ENCODE data around the gene ALG12. TPM values are rescaled to one million over a fixed set of nuclear protein-coding genes. Genes with fewer than 3 reads are reported as not detected.

Gene ALG12
- total and polyA plus RNA-seq, 2 of the 13 experiments (the other 11 are each of a cell fraction or from before 2014, with no cell fraction given) = 7.8 to 15.8 TPM

- no peak for TF ChIP-seq FOXM1 (CRISPR knock-in tag; IDR thresholded peaks at IDR 0.05)
- TF ChIP-seq HMG20A (CRISPR knock-in tag; IDR thresholded peaks at IDR 0.05; ENCODE audit: borderline replicate concordance) = no peak
- TF ChIP-seq DMAP1 (CRISPR knock-in tag; IDR thresholded peaks at IDR 0.05) = peak; percentile 80
- no peak for TF ChIP-seq NFE2L2 (IDR thresholded peaks at IDR 0.05; ENCODE audit: low read length)
- TF ChIP-seq MLLT10 (CRISPR knock-in tag; IDR thresholded peaks at IDR 0.05) = no peak
- no peak for TF ChIP-seq SATB2 (CRISPR knock-in tag; IDR thresholded peaks at IDR 0.05)
- no peak for TF ChIP-seq FIP1L1 (IDR thresholded peaks at IDR 0.05; ENCODE audit: borderline replicate concordance, insufficient read depth, low read depth, low read length)
- peak; percentile 59; the same call in 1 of the 2 replicates for TF ChIP-seq CAMTA2 (CRISPR knock-in tag; IDR thresholded peaks at IDR 0.05; ENCODE audit: borderline replicate concordance)
- no peak for TF ChIP-seq SMARCC2 (IDR thresholded peaks at IDR 0.05)
- no peak for TF ChIP-seq HOMEZ (CRISPR knock-in tag; IDR thresholded peaks at IDR 0.05; ENCODE audit: low read depth)
- TF ChIP-seq PREB (CRISPR knock-in tag; IDR thresholded peaks at IDR 0.05) = no peak
- TF ChIP-seq TIGD3 (CRISPR knock-in tag; IDR thresholded peaks at IDR 0.05; ENCODE audit: borderline replicate concordance) = no peak
- TF ChIP-seq PHF20 (CRISPR knock-in tag; IDR thresholded peaks at IDR 0.05) = peak; percentile 73
- TF ChIP-seq BATF2 (CRISPR knock-in tag; IDR thresholded peaks at IDR 0.05) = no peak
- no peak; the same call in 1 of the 2 replicates for TF ChIP-seq ZNF768 (CRISPR knock-in tag; IDR thresholded peaks at IDR 0.05)
- 0 out of 2 replicates have a peak, but pooled peaks have one; percentile 6 for TF ChIP-seq ZBTB33 (CRISPR knock-in tag; IDR thresholded peaks at IDR 0.05)
- no peak for TF ChIP-seq ZNF746 (CRISPR knock-in tag; IDR thresholded peaks at IDR 0.05)
- peak; percentile 71; the same call in 1 of the 2 replicates for TF ChIP-seq IRX3 (CRISPR knock-in tag; IDR thresholded peaks at IDR 0.05; ENCODE audit: borderline replicate concordance, low read depth)
- TF ChIP-seq NFKBIZ (CRISPR knock-in tag; IDR thresholded peaks at IDR 0.05) = no peak
- no peak for TF ChIP-seq ZNF619 (CRISPR knock-in tag; IDR thresholded peaks at IDR 0.05)
- no peak for TF ChIP-seq ZFP37 (CRISPR knock-in tag; IDR thresholded peaks at IDR 0.05; ENCODE audit: borderline replicate concordance)
- TF ChIP-seq HNRNPH1 (optimal IDR thresholded peaks at IDR 0.05; ENCODE audit: low read depth, low read length) = no peak
- TF ChIP-seq TOPORS (CRISPR knock-in tag; IDR thresholded peaks at IDR 0.05) = 0 out of 2 replicates have a peak, but pooled peaks have one; percentile 67
Observed at GRCh38 chr22:49917974-49918910, at the start of gene ALG12, which contains the start of gene CRELD2 (continued).
